HL-60/S4 (cell line): ENCODE results near the gene UBE2M.

Experiments used
- in situ Hi-C: fragments of 300-500 bp; cut with MboI; formaldehyde crosslinking; loops from 2 replicates; pipeline ENCODE4 v1.14.3; 2022; ENCODE audit warnings: low sequenced_read_pairs

UBE2M gene

DNA sequence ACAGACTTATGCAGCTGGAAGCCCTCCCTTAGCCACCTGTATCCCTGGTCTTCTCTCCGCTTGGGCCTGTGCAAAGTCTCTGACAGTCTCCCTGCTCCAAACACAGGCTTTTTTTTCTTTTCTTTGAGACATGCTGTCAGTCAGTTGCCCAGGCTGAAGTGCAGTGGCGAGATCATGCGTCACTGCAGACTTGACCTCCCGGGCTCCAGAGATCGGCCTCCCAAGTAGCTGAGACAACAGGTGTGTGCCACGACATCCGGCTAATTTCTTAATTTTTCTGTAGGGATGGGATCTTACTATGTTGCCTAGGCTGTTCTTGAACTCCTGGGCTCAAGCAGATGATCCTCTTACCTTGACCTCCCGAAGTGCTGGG lies 13.2 kb upstream of the UBE2M start:
- in situ Hi-C loops = no loop called here

DNA sequence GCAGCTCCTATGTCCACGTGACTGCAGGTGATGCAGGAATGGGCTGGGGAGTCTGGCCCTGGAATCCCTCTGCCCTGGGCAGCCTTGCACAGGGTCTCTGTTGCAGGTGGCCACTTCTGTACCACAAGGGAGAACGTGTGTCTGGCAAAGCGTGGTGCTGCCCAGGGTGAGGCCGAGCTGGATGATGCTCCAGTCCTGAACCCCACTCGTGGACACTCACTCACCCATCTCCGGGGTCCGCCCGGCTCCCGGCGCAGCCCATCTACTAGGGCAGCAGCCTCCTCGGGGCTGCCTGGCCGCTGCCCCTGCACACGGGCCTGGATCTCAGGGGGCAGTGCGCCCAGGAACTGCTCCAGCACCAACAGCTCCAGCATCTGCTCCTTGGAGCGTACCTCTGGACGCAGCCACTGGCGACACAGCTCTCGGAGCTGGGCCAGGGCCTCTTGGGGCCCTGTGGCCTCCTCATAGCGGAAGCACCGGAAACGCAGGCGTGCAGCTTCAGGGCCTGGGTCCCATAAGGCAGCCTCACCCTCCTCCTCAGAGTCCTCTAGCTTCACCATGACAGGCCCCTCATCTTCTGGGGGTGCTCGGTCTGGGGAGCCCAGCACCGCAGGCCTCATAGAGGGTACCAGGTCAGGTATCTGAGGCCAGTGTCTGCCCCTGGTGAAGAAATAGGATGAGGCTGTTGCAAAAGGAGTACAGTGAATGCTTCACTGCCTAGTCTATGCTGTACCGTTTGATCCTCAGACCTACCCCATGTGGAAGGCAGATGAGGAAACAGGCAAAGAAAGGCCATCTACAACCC lies 12.6 kb upstream of the UBE2M start:
- in situ Hi-C loops = no loop called here

DNA sequence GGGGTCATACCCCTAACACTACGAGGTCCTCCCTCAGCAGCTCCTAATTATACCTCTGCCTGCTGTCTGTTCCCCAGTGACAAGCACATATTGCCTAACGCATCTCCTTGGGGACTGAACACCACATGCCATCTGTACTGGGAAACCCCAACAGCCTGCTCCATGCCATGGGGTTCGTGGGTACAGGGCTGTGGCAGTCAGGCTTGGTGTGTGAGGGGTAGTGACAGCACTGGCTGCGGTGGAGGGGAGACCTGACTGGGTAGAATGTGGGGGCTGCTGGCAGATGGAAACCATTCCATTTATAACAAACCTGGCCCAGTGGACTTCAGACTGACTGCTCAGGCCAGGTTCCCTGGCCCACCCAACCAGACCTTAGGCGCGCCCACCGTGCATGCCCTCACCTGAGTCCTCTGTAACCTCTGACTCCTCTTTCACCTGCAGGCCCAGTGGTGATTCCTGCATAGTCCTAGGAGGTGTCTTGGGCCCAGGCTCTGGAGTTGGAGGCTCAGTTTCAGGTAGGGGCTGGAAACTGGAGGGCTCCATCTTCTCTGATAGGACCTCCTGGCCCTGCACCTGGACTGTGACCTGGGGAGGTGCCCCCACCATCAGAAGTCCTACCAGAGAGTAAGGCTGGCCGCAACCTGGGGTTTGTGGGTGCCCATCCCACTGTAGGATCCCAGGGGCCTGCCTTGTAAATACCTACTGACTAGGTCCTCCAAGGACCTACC lies 11.7 kb upstream of the UBE2M start:
- in situ Hi-C loops = no loop called here

DNA sequence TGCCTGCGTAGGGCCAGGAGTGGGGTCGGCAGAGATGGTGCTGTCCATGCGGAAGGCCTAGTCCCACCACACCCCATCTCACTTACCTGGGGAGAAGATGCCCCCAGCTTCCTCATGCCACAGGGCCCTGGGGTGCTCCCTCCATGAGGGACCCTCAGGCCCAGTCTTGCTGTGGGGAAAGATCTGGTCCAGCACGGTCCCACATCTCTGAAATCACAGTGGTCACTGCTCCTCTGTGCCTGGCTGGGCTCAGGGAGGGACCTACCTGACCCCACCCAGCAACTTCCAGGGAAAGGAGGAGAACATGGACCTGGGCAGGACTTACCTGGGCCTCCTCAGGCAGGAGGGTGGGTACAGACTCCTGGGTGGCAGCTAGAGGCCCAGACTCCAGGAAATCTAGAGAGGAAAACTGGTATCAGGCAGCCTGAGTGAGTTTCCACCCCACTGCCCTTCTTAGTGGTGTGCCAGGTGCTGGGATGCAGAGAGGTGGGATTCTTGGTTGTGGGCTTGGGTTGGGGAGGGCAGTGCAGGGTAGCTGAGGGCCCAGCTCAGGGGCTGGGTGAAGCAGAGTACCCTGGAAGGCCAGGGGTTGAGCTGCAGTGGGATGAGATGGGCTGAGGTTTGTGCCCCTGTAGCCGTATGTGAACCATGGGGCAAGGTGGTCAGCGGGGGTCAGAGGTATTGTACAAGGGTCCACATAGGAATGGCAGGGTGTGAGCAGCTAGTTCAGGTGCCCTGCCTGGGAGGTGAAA lies 11.0 kb upstream of the UBE2M start:
- in situ Hi-C loops = no loop called here

DNA sequence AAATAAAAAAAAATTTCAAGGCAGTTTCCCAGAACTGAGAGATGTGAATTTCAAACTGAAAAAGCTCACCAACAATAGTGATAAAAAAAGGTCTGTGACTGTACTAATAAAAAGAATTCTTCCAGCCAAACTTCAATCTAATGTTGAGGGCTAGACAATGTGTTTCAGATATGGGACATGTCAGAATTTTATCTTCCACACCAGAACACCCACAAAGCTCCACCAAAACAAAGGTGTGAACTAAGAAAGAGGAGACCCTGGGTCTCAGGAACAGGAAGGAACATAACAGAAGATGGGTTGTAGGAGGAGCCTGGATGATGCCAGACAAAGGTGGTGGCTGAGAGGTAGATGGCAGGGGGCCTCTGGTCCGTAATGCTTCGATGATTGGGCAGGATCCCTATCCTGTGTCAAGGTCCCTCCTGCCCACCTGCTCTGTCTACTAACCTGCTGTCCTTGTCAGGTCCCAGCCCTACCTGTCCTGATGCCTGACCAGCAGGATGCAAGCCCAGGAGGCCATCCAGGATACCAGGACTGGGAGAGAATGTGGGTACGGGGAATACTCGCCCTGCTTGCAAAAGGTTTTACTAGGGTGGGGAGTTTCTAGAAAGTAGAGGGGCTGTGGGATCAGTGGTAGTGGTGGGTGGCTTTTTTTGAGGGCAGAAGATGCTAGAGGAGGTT lies 10.2 kb upstream of the UBE2M start:
- in situ Hi-C loops = no loop called here

DNA sequence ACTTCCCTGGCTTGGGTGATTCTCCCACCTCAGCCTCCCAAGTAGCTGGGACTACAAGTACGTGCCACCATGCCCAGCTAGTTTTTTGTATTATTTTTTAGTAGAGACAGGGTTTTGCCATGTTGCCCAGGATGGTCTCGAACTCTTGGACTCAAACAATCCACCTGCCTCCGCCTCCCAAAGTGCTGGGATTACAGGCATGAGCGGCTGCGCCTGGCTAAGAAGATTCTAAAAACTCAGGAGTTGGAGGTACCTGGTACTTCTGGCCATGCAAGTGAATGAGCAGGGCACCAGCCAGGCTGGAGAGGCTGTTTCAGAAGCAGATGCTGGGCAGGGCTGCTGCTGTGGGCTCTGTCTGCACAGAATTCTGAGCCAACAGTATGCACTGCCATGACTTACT lies 8.6 kb upstream of the UBE2M start:
- in situ Hi-C loops = no loop called here

DNA sequence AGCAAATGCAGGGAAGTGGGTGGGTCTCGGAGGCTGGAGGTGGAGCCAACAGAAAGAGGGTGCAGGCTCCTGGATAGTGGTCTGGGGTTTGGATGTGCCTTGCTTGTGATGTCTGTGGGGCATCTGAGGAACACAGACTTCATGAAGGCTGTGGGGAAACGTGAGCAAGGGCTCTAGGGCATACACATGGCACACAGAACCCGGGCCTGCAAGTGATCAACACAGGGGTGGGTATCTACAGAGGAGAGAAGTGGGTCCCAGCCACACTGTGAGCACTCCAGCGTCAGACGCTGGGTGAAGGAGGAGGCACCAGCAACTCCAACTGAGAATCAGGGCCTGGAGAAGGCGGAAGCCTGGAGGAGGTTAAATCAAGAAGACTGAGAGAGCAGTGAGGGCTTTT lies 5.4 kb upstream of the UBE2M start:
- in situ Hi-C loops = no loop called here

DNA sequence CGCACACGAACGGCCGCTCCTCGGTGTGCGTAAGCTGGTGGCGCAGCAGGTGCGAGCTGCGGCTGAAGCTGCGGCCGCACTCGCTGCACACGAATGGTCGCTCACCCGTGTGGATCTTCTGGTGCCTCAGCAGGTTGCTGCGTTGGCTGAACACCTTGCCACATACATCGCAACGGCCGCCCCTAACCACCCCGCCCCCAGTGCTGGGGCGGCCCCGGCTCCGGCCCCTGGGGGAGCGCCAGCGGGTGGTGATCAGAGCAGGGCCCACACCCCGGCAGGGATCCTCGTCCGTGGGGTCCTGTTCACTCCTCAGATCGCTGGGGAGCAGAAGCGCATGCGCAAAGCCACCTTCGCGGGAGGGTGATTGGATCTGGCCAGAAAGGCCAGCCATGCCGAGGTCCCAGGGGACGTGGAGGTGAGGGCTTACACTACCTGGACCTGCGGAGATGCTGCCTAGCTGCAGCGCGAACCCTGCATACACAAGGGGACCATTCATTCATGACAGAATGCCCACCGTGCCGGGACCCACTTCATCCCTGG lies 4.7 kb upstream of the UBE2M start:
- in situ Hi-C loops = no loop called here

DNA sequence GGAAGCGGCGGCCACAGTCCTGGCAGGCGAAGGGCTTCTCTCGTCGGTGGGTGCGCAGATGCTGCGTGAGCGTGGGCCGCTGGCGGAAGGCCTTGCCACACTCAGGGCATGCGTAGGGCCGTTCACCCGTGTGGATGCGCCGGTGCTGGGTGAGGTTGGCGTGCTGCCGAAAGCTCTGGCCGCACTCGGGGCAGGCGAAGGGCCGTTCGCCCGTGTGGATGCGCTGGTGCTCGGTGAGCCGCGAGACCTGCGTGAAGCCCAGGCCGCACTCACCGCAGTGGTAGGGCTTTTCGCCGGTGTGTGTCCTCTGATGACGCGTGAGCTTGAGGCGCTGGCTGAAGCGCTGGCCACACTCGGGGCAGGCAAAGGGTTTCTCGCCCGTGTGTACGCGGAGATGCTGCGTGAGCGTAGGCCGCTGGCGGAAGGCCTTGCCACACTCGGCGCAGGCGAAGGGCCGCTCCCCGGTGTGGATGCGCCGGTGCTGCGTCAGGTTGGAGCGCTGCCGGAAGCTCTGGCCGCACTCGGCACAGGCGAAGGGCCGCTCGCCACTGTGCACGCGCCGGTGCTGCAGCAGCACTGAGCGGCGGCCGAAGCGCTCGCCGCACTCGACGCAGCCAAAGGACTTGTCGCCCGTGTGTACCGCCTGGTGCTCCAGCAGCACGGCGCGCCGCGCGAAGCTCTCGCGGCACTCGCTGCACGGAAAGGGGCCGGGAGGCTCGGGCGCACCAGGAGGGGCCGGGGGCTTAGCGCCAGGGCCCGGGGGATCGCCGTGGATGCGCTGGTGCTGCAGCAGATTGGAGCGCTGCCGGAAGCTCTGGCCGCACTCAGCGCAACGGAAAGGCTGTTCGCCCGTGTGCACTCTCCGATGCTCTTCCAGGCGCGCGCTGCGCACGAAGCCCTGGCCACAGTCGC lies 4.0 kb upstream of the UBE2M start:
- in situ Hi-C loops = no loop called here

DNA sequence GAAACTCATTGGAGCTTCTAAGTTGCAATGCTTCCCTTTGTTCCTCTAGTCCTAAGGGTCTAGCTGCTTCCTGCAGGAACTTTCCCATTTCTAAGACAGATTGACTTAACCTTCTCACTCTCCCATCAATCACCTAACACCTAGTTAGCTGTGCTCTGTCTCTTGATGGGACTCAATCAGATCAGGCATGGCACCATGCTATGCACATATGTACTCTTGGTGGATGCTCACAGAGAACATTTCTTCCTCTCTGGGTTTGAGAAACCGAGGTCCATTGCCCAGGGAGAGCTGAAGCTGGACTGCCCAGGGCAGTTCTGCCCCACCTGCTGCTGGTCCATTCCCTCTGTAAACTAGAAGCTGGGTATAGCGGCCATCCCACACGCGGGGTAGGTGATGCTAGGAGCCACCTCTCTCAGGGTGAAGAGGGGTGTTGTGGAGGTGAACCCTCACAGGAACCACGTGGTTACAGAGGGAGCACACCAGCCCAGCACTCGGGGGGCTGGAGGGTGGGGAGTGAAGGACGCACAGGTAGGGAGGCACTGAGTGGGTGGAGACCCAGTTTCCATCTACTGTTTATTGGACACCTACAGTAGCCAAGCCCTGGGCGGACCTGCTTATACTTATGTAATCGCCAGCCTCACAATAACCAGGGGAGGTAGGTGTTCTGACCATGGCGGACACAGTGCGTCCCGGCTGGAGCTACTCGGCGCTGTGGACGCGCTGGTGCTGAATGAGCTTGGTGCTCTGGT lies 3.1 kb upstream of the UBE2M start:
- in situ Hi-C loops = no loop called here

DNA sequence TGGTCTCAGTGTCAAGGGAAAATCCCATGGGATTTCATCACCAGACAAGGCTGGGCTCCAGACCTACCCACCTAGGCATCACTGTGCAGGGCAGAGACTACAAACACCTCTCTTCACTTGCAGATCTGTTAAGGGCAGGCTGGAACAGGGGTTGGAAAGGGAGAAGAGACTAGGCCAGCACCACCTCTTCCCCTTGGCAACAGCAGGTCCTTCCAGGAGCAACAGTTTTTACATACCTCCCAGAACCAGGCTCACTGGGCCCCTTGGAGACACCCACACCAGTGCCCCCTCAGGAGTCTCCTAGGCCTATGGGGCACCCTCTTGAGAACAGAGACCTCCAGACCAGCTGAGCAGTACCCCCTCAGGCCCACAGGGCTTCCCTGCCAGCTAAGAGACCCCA lies 2.5 kb upstream of the UBE2M start:
- in situ Hi-C loops = no loop called here

DNA sequence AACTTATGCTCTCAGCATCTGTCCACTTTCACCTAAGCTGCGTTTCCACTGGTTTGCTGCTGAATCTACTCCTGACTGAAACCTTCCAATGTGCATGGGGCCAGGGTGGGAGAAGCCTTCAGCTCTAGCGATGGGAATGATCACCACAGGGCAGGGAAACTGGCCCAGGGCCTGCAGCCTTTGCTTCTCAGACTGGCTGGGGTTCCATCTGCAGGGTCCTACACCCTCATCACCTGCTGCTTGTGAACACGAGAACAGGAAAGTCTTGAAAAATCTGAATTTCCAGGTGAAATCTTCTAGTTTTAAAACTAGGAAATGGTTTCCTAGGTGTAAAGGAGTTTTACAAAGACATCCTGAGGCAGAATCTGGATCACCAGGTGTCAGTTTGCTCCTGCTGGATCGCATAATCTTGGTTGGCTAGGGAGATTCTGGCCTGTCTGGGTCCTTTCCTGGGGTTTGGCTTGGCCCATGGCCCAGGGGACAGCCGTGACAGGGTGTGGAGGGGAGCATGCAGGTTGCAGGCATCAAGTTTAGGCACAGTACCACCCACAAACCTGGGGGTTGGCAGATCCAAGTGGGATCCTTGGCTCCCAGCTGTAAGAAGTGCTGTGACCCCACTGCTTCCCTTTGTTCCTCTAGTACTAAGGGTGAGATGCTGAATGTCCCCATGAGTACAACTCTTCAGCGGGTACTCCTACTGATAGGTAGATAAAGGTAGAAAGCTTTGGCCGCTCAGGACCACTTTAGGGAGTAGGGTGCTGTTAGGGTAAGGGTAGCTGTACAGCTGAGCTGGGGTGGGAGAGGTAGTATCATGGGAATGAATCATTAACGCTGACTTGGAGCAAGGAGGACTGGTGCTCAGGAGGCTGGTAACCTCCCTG lies 1.8 kb upstream of the UBE2M start:
- in situ Hi-C loops = no loop called here

DNA sequence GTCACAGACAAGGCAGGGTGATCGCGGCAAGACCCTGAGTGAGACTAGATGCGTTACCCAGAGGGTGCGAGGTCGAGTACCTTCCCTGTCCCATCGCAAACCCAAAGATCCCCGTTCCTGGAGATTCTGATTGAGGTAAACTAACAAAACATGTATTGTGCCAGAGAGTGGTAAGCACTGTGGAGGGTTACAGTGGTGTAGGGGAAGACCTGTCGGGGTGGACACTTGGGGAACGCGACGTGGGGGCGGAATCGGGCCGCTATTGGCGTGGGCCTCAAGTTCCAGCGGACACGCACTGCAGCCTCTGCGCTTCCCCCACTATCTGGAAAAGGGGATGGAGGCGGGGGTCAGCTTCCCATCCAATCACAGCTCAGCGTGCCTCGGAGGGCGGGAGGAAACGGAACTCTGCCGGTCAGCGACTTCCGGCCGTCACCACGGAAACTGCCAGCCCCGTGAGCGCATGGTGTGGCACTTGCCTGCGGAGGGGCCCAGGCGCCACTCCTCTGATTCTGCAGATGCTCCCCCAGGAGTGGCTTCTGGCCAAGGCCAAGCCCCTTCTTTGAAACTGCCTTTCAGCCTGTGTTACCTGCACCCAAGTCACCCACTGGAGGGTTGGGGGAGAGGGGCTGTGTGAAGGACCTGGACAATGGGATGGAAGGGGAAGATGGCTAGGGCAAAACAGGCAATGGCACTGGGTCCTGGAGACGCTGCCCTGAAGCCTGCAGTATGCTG lies 1.0 kb upstream of the UBE2M start:
- in situ Hi-C loops = no loop called here

DNA sequence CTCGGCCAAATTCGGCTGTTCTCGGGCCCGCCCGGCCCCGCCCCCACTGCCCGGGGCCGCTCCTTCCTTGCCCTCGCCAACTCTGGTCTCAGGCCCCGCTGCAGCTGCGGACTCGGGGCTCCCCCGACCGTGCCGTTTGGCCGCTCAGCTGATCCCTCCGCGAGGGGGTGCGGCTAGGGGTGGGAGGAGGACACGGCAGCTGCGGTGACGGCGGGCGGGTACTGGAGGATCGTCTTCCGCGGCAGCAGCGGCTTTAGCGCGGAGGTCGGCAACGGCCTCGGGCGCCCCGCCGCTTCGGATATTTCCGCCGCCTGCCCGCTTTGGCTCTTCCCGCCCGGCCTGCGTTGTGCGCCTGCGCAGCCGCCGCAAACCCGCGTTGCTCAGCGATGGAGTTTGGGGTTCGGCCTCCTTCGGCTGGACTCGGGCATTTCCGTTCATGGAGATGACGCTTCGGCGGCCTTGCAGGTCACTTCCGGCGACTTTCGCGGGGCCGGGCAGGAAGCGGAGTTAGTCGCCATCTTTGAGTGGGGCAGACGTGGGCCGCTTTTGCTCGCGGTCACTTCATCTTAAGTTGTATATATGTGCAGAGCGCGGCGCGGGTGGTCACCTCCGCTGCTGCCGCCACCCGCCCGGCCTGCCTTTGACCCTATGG lies 338 bp upstream of the UBE2M start:
- in situ Hi-C loops = no loop called here

DNA sequence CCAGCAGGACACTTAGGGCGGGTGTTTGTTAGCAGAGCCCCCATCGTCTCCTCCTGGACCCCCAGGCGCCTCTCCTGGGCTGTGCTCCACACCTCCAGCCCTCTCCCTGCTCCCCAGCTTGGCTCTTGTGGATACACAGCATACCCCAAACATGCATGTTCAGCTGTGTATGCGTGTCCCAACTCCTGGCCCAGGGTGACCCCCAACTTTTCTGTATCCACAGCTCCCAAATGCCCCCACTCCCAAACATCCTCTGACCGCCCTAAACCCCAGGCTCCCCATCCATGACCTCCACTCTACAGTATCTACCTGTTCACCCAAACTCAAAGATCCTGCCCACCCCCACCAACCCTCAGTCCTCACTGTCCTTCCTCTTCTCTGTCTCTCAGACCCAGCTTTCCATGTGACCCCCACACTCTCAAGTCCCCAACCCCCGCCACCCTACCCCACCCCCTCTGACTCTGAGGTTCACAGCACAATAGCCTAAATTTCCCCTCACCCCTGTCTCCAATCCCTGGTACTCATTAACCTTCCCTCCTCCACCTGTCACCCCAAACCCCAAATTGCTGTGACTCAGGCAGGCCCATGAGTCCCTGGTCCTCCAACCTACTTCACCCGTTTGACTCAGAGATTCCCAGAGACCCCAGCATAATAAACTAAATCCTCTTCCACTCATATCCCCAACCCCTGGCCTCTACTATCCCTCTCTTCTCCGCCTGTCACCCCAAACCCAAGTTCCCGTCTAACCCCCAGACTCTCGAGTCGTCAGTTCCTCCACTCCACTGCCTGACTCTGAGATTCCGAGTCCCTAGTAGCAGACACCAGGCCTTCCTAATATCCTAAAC lies 968 bp downstream of the UBE2M start:
- in situ Hi-C loops = no loop called here

DNA sequence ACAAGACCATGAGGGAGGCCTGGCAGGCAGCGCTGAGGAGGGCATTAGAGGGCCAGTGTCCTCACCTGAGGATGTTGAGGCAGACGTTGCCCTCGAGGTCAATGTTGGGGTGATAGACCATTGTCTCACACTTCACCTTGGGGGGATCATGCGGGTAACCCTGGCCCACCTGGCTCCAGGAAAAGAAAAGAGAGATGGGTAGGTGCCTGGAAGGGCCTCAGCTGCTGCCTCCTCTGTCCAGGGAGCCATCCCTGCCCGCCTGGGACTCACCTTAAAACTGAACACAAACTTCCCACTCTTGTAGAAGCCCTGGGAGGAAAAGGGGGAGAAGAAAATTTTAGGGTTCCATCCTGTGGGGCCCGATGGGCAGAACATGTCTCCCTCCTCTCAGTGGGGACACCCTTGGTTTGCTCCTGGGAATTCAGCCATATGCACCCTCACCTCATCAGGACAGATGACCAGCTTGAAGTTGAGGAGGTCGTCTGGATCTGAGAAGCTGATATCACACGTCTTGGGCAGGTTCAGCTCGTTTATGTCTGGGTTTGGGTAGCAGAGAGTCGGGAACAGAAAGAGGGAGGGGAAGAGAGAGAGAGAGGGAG lies 1.7 kb downstream of the UBE2M start:
- in situ Hi-C loops = no loop called here
